GM12878 (cell line): ENCODE measurements around the gene NKTR. TPM values are rescaled to one million over a fixed set of nuclear protein-coding genes. Genes with fewer than 3 reads are reported as not detected.

Experiments
- ATAC-seq: fragments of 200-7000 bp; cut with Tn5 transposase; 3 replicates; pipeline ENCODE4 v1.9.1; 2020; ENCODE audit warnings: mild to moderate bottlenecking, moderate library complexity
- BruUV-seq: library from RNA; stranded (reverse); fragments of 400-500 nt; replicated peaks from 2 replicates; lab custom pipeline; 2021; lab: Mats Ljungman, UMichigan
- CTCF ChIA-PET: fragments of 300-600 bp; sonication (Branson Sonifier 250); formaldehyde crosslinking; extraction: SDS; loops from one replicate; lab custom pipeline; 2021; ENCODE audit warnings: inconsistent platforms; lab: Yijun Ruan, JAX
- POLR2A ChIA-PET: fragments of 350-600 bp; formaldehyde crosslinking; extraction: SDS; loops from one replicate; lab custom pipeline; 2021; ENCODE audit warnings: inconsistent platforms; lab: Charles Lee
- RAD21 ChIA-PET: fragments of 300-600 bp; sonication (Branson Sonifier 250); formaldehyde crosslinking; loops from one replicate; lab custom pipeline; 2023; ENCODE audit warnings: antibody characterized with exemption; ENCODE audit not compliant: unreplicated experiment; lab: Charles Lee
- SMC1A ChIA-PET: fragments of 300-600 bp; sonication (Branson Sonifier 250); formaldehyde crosslinking; loops from one replicate; lab custom pipeline; 2023; ENCODE audit not compliant: unreplicated experiment, uncharacterized antibody; lab: Charles Lee
- DNase-seq: peaks from one replicate; pipeline ENCODE4 v3.0.0-alpha.2; 2011; ENCODE audit warnings: low read depth, low spot score
- FAIRE-seq: peaks from 3 replicates; lab custom pipeline; 2011; peaks lifted over from hg19 to GRCh38; lab: Jason Lieb, UNC
- H2AFZ ChIP-seq: 2 replicates; pipeline ENCODE4 v1.6.0; 2011; ENCODE audit warnings: low read depth, low read length, control low read depth; ENCODE audit not compliant: control insufficient read depth
- H3K27ac ChIP-seq: 2 replicates; pipeline ENCODE4 v1.5.1; 2011; ENCODE audit warnings: control low read depth; ENCODE audit not compliant: control insufficient read depth, insufficient read depth
- H3K27me3 ChIP-seq, 2 experiments: replicated peaks in 1 of 2; 2 replicates each; pipeline versions ENCODE4 v1.6.0 to v1.6.1; 2011; ENCODE audit warnings: low read length in 1 of 2; ENCODE audit not compliant: control insufficient read depth in 2 of 2, insufficient read depth in 2 of 2
- H3K36me3 ChIP-seq, 2 experiments: 2 replicates each; pipeline ENCODE4 v1.5.1; 2011; ENCODE audit warnings: low read length in 1 of 2; ENCODE audit not compliant: control insufficient read depth in 2 of 2, insufficient read depth in 2 of 2
- H3K4me1 ChIP-seq: 2 replicates; pipeline ENCODE4 v1.6.1; 2011; ENCODE audit warnings: mild to moderate bottlenecking, low read length, moderate library complexity, mixed read lengths; ENCODE audit not compliant: control insufficient read depth, insufficient read depth
- H3K4me2 ChIP-seq: 2 replicates; pipeline ENCODE4 v1.6.0; 2011; ENCODE audit warnings: control low read depth; ENCODE audit not compliant: control insufficient read depth, insufficient read depth
- H3K4me3 ChIP-seq: fragments of 200-600 bp; sonication (generic); 2 replicates; pipeline ENCODE4 v1.5.1; 2016
- H3K79me2 ChIP-seq: 2 replicates; pipeline ENCODE4 v1.6.0; 2011; ENCODE audit warnings: low read length; ENCODE audit not compliant: control insufficient read depth, insufficient read depth
- H3K9ac ChIP-seq: 2 replicates; pipeline ENCODE4 v1.8.0; 2011; ENCODE audit warnings: low read length, control low read depth, mixed read lengths; ENCODE audit not compliant: control insufficient read depth, insufficient read depth
- H3K9me3 ChIP-seq: replicated peaks from 3 replicates; pipeline ENCODE4 v1.5.1; 2011; ENCODE audit warnings: mild to moderate bottlenecking, low read length; ENCODE audit not compliant: control insufficient read depth, insufficient read depth
- H4K20me1 ChIP-seq: 2 replicates; pipeline ENCODE4 v1.6.0; 2011; ENCODE audit not compliant: control insufficient read depth, insufficient read depth
- ASH2L ChIP-seq: fragments of 300-600, 200-600 bp; sonication (generic); IDR thresholded peaks from 2 replicates; pipeline ENCODE4 v1.6.1; 2017; ENCODE audit warnings: low read depth, mild to moderate bottlenecking, borderline replicate concordance
- BCL11A ChIP-seq: IDR thresholded peaks from 2 replicates; pipeline ENCODE4 v1.6.1; 2011; ENCODE audit warnings: low read depth, low read length
- HDAC2 ChIP-seq: fragments of 200-600 bp; sonication (generic); IDR thresholded peaks from 2 replicates; pipeline ENCODE4 v1.6.1; 2017
- IKZF2 ChIP-seq, 2 experiments: fragments of 450-650 bp; IDR thresholded peaks; 2 replicates each; pipeline ENCODE4 v1.6.1; 2017; ENCODE audit warnings: mild to moderate bottlenecking in 2 of 2, moderate library complexity in 2 of 2
- MEF2A ChIP-seq: IDR thresholded peaks from 2 replicates; pipeline ENCODE4 v1.6.1; 2011; ENCODE audit warnings: low read depth, mild to moderate bottlenecking, low read length, moderate library complexity; ENCODE audit not compliant: insufficient read depth
- NR2F1 ChIP-seq: fragments of 450-650 bp; conservative IDR thresholded peaks from 2 replicates; pipeline ENCODE4 v1.6.1; 2017; ENCODE audit warnings: mild to moderate bottlenecking
- RUNX3 ChIP-seq: IDR thresholded peaks from 2 replicates; pipeline ENCODE4 v1.6.1; 2012; ENCODE audit warnings: low read length, inconsistent platforms
- SMAD1 ChIP-seq: fragments of 450-650 bp; IDR thresholded peaks from 2 replicates; pipeline ENCODE4 v1.6.1; 2018; ENCODE audit warnings: mild to moderate bottlenecking, low read depth; ENCODE audit not compliant: partially characterized antibody
- SP1 ChIP-seq: IDR thresholded peaks from one replicate; pipeline ENCODE4 v1.6.1; 2011; ENCODE audit warnings: low read depth, low read length
- SREBF1 ChIP-seq: IDR thresholded peaks from 2 replicates; pipeline ENCODE4 v1.6.1; 2012; ENCODE audit warnings: mild to moderate bottlenecking, low read length
- SUZ12 ChIP-seq: fragments of 200-600 bp; sonication (generic); IDR thresholded peaks from one replicate; pipeline ENCODE4 v1.6.1; 2018; ENCODE audit warnings: antibody characterized with exemption, mild to moderate bottlenecking; ENCODE audit not compliant: unreplicated experiment
- ZNF687 ChIP-seq: fragments of 450-650 bp; IDR thresholded peaks from 2 replicates; pipeline ENCODE4 v1.6.1; 2017; ENCODE audit warnings: mild to moderate bottlenecking, moderate library complexity
- ZSCAN29 ChIP-seq: fragments of 450-650 bp; IDR thresholded peaks from 2 replicates; pipeline ENCODE4 v1.6.1; 2017; ENCODE audit warnings: mild to moderate bottlenecking, moderate library complexity
- WGBS: methylation state at CpG from one replicate; pipeline ENCODE4 v1.1.6; 2016; ENCODE audit warnings: low lambda C conversion rate; ENCODE audit not compliant: insufficient replicate concordance, insufficient coverage; ENCODE audit errors: missing lambda C conversion rate; 5-methylcytosine and 5-hydroxymethylcytosine counted together
- in situ Hi-C: fragments of 300-500 bp; cut with MboI; formaldehyde crosslinking; loops from 9 replicates; pipeline ENCODE4 v1.14.3; 2018; ENCODE audit warnings: mixed read lengths
- intact Hi-C: fragments of 100-400 bp; cut with micrococcal nuclease; formaldehyde crosslinking; loops from one replicate; pipeline ENCODE4 v1.14.2; 2022; ENCODE audit not compliant: unreplicated experiment
- polyA plus RNA-seq, 11 experiments: library from polyadenylated mRNA; depleted of rRNA in 4 of 11; unstranded in 6 of 11; stranded (reverse) in 5 of 11; fragments of >200 nt; fragmentation: Nextera tagmentation in 4 of 11; fragmentation: Illumina TruSeq in 1 of 11; extraction: Ambion mirVana in 4 of 11; extraction: Trizol in 1 of 11; gene quantifications; 1 replicate in 1 of 11; 2 replicates in 10 of 11; pipeline versions ENCODE4 v1.2.1 to v1.2.3, GENCODE V29; 2011 to 2016; ENCODE audit warnings: inconsistent platforms in 2 of 11, missing spikeins in 2 of 11, low read depth in 1 of 11
- total RNA-seq, 4 experiments: library from RNA; depleted of rRNA in 3 of 4; stranded (reverse); fragments of >200 nt in 3 of 4; fragmentation: Illumina TruSeq in 1 of 4; extraction: Trizol in 1 of 4; gene quantifications; 2 replicates each; pipeline versions ENCODE4 v1.2.1 to v1.2.3, GENCODE V29; 2013 to 2021

Gene NKTR
- total and polyA plus RNA-seq, 10 of the 15 experiments (the other 5 are each of a cell fraction or from before 2014, with no cell fraction given): 15.3 to 91.9 (median 55.3) TPM

GRCh38 chr3:42640771-42641370 is 40.4 kb downstream of the NKTR start:
- ChIA-PET POLR2A (interaction anchor here (1.0 kb wide), 1 partner anchor 11 kb away, joined by 3 read pairs; no protein-coding TSS in a partner anchor), SMC1A (interaction anchor here (1.6 kb wide), 1 partner anchor 28 kb away, joined by 5 read pairs; no protein-coding TSS in a partner anchor), RAD21 (no interaction called here), CTCF (interaction anchor here (1.1 to 1.5 kb wide), 2 partner anchors 14 to 69 kb away, joined by 3 to 4 read pairs; no protein-coding TSS in a partner anchor)
- no peak overlapping the region for H3K27ac ChIP-seq
- no peak overlapping the region for H3K9ac ChIP-seq
- H3K79me2 ChIP-seq: peaks cover 8% of the 10 kb centered on the region
- peaks cover 17% of the 10 kb centered on the region for H3K4me1 ChIP-seq
- ATAC-seq: no peak
- H3K27me3 ChIP-seq: no peaks in the 10 kb centered on the region
- H3K9me3 ChIP-seq: no peaks in the 10 kb centered on the region
- 0 out of 2 replicates have a peak, but pooled peaks cover 2% of the 10 kb centered on the region for H4K20me1 ChIP-seq
- FAIRE-seq: no peak
- H3K4me3 ChIP-seq: no peak overlapping the region
- BruUV-seq: no TSS peak
- H3K4me2 ChIP-seq: no peak overlapping the region
- no peak overlapping the region for H2AFZ ChIP-seq
- intact Hi-C loops (no loop called here), in situ Hi-C loops (no loop called here)
- peaks cover 16 to 58% of the 10 kb centered on the region in 2 experiments for H3K36me3 ChIP-seq
- WGBS: 91% methylated on average over 6 of the region's 6 CpGs
- no peak for TF ChIP-seq ZSCAN29
- TF ChIP-seq SREBF1: no peak
- no peak for TF ChIP-seq ASH2L
- TF ChIP-seq HDAC2: no peak
- TF ChIP-seq IKZF2 (IDR thresholded peaks at IDR 0.05): no peak
- TF ChIP-seq MEF2A: no peak
- TF ChIP-seq ZNF687: no peak
- TF ChIP-seq NR2F1: no peak
- TF ChIP-seq SP1: no peak
- TF ChIP-seq BCL11A: no peak
- no peak for TF ChIP-seq SUZ12
- no peak for TF ChIP-seq RUNX3
- TF ChIP-seq SMAD1: no peak
- no peak for DNase-seq
